Stimulated activated CD4-positive, alpha-beta T cell treated with anti-CD3 and anti-CD28 coated beads, Interleukin-4, amount 100 ng/mL, for 48 hours (primary cell): Measurements from ENCODE around the gene CUL9.
A peak's percentile ranks its signal among the peaks of the same experiment; 100 is the strongest.

Source experiments
- DNase-seq, 2 donors: peaks; one replicate each; pipeline ENCODE4 v3.0.0-alpha.2; 2020; ENCODE audit warnings: low read depth in 2 of 2

Gene CUL9

DNA sequence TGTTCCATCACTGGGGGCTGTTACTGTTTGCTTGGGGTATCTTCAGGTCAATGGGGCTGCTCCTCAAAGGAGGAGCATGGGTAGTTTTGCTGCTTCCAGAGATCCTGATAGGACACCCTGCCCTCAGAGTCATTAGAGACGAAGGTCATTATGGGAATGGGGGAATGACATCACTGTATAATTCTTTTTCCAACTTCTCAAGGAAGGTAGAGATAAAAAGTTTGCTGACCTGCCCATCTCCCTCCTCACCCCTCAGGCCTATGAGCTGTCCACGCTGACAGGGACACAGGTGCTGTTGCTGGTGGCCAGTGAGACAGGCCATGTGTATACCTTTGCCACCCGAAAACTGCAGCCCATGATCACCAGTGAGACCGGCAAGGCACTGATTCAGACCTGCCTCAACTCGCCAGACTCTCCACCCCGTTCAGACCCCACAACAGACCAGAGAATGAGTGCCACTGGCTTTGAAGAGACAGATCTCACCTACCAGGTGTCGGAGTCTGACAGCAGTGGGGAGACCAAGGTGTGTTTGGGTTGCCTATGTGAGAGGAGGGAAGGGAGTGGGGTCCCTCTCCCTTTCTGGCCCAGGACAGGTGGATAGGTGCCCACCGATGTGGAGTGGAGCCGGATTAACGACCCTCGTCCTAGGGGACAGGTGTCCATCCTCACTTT is 8.3 kb upstream of the CUL9 start:
- no peak for DNase-seq

- peak; percentile 87 to 95 for DNase-seq
Measured at GRCh38 chr6:43174263-43175112, 7.5 kb upstream of the CUL9 start.

DNA sequence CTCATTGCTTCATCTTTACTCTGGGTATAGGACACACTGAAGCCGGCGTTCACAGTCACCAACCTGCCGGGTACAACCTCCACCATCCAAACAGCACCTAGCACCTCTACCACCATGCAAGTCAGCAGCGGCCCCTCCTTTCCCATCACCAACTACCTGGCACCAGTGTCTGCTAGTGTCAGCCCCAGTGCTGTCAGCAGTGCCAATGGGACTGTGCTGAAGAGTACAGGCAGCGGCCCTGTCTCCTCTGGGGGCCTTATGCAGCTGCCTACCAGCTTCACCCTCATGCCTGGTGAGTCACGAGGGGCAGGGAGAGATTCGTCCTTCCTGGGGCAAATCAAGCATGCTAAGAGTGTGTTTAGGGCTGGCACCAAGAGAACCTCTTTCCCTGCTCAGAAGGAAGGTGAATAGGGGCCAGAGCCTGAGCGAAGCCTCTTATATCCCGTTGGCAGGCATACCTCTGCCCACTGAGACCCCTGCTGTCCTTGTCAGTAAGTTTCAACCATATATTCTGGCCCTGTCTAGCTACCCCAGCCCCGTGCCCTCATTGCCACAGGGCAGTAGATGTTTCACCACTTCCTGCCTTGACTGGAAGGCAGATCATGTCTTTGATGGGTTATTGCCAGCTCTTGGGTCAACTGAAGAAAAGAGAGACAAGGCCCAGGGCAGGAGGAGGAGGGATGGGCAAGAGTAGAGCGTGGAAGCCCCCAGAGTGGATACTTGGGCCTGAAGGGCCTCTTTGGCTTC is 6.1 kb upstream of the CUL9 start:
- no peak for DNase-seq

DNA sequence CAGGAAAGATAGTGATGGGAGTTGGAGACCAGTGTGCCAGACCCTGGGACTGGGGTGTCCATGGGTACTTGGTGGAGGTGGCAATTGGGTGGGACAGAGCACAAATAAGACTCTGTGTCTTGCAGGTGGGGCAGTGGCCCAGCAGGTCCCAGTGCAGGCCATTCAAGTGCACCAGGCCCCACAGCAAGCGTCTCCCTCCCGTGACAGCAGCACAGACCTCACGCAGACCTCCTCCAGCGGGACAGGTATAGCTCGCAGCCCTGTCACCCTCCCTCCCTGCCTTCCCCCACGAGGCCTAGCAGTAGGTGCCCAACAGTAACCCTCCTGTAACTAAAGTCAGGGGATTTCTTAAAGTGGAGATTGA is 5.6 kb upstream of the CUL9 start:
- DNase-seq, result no peak

DNA sequence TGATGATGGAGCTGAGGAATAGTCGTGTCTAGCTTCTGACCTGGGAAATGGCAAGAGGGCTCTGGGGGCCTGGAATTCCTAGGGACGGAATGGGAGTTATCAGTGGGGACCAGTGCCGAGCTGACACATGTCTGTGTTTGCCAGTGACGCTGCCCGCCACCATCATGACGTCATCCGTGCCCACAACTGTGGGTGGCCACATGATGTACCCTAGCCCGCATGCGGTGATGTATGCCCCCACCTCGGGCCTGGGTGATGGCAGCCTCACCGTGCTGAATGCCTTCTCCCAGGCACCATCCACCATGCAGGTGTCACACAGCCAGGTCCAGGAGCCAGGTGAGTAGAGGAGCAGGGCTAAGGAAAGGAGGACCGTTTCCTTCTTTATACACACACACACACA is 3.8 kb upstream of the CUL9 start:
- no peak for DNase-seq

DNA sequence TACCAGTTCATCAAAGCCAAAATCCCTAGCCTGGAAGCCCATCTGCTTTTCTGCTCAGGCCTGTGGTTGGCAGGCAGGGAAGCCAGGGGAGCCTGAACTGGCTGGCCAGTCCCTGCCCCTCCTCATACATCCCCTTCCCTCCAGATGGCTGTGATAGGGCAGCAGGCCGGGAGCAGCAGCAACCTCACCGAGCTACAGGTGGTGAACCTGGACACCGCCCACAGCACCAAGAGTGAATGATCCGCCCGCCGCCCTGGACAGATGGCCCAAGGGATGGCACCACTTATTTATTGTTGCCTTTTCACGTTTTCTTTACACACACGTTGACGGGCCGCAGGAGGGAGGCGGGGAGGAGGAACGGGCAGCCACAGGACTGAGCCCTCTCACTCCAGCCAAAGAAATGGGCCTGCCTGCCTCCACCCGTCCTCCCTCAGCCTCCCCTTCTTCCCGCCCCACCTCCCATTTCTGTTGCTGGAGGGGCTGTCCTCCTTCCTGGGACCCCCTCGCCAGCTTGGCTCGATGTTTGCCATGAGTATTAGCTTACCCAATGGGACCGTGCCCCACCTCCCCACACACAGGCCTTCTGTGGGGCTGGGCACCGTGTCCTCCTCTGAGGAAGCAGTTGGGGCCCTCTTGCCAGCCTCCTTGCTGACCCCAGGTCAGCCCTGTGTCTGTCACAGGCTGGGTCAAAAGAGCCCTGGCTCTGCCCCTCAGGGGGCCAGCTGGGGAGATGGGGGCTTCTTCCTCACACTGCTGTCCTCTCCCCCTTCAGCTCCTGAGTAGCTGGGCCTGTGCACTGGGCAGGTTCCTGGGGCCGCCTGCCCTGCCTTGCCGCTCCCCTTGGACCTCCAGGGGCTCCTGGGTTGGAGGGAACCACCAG is 2.8 kb upstream of the CUL9 start:
- no peak for DNase-seq

GRCh38 chr6:43180058-43180457 is 1.9 kb upstream of the CUL9 start:
- DNase-seq, result no peak

DNA sequence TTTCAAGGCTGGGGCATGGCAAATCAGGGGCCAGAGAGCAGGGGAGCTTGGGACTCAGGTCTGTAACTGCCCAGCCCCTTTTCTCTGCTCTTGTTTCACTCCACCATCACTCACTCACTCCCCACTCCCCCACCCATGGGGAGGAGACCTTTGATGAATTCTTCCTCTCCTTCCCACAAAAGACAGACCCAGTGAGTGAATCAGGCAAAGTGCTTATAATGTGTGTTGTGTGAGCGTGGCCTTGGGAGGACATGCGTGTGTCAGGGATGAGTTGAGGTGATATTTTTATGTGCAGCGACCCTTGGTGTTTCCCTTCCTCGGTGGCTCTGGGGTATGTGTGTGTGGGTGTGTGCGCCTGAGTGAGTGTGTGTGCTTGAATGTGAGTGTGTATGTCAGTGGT is 1.0 kb upstream of the CUL9 start:
- no peak for DNase-seq

DNA sequence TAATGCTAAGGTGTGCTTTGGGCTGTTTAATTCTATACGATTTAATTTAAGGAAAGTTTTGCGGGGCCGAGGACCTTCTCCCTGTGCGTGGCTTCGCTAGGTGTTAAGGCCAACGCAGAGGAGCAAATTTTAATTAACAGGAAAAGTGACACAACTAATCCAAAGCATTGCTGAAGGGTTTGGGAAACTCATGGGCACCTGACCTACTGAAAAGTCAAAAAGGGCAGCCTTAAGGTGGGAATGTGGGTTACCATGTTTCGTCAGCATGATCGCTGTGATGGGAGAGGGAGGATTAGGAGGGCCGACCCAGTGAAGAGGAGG is 415 bp upstream of the CUL9 start:
- DNase-seq, result no peak

GRCh38 chr6:43183441-43183840 is 1.4 kb downstream of the CUL9 start:
- no peak for DNase-seq

GRCh38 chr6:43184268-43184985 is 2.4 kb downstream of the CUL9 start:
- DNase-seq, result no peak

- DNase-seq, result no peak
Measured at GRCh38 chr6:43185391-43185985, 3.5 kb downstream of the CUL9 start.

DNA sequence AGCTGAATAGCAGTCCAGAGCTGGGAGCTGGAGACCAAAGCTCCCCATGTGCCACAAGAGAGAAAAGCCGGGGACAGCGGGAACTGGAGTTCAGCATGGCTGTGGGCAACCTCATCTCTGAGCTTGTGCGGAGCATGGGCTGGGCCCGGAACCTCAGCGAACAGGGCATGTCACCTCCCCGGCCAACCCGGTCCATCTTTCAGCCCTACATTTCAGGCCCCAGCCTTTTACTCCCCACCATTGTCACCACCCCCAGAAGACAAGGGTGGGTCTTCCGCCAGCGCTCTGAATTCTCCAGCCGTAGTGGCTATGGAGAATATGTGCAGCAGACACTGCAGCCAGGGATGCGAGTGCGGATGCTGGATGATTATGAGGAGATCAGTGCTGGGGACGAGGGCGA is 4.0 kb downstream of the CUL9 start:
- DNase-seq, result no peak

DNA sequence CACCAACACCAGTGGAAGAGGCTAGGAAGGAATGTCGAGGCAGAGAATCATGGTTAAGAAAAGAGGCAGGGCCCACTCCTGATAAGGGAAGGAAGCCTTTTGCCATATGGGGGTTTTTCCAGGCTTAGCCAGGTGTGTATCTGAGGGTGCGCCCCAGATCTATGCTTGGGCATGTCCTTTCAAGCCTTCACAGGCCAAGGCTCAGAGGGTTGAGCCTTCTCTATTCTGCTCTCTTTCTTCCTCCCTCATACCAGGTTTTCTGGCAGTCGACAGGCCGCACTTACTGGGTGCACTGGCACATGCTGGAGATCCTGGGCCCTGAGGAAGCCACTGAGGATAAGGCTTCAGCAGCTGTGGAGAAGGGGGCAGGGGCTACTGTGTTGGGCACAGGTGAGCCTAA is 4.7 kb downstream of the CUL9 start:
- no peak for DNase-seq

DNA sequence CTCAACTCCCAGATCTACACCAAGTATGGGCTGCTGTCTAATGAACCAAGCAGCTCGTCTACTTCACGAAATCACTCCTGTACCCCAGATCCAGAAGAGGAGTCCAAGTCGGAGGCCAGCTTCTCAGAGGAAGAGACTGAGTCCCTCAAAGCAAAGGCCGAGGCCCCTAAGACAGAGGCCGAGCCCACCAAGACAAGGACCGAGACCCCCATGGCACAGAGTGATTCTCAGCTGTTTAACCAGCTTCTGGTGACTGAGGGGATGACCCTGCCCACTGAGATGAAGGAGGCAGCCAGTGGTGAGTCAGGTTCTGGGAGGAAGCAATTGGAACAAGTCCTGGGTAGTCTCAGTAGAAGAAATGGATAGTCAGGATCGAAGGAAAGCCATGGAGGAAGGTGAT is 5.8 kb downstream of the CUL9 start:
- no peak for DNase-seq

DNA sequence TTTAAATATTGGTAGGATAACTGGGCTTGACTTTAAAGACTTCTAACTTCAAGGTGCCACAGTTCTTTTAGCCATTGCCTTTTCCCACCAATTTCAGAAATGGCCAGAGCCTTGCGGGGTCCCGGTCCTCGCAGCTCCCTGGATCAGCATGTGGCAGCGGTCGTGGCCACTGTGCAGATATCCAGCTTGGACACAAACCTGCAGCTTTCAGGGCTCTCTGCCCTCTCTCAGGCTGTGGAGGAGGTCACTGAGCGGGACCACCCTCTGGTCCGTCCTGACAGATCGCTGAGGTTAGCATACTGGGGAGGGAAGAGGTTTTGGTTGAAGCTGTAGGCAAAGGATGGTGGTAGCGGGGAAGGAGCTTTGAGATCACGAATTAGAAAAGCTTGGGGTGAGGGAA is 6.4 kb downstream of the CUL9 start:
- no peak for DNase-seq

- no peak for DNase-seq
Measured at GRCh38 chr6:43189776-43190304, 7.8 kb downstream of the CUL9 start.

GRCh38 chr6:43192911-43193310 is 10.9 kb downstream of the CUL9 start:
- DNase-seq, result no peak

DNA sequence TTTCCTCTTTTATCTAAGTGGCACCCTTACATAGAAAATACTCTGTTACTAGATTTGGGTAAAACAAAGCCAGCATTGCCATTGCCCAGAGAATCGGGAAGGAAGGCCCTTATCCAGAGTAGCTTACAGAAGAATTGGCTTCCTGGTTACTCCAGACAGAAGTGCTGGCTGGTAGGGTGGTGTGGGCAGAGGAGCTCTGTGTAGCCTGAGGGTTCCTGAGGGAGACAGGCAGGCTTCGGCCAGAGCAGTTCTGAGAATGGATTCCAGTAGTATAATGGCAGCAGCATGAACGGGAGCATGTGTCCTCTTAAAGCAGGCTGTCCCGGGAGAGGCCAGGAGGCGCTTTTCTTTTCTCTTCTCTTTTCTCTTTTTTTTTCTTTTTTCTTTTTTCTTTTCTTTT is 11.9 kb downstream of the CUL9 start:
- DNase-seq, result no peak

DNA sequence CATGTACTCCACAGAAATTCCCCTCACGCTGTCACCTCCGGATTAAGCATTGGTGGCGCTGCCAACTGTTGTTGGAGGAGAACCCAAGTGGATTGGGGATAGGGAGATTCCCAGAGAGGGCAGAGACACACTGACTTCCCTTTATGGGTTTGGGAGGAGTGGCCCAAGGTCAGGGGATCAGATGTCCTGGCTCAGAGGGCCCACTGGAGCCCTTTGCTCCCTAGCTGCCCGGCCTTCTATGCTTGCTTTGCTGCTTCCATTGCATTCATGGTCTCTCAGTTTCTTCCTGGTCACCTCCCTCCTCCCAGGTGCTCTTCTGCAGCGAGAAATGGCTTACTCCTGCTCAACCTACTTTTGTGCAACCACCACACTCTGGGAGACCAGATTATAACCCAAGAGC is 14.3 kb downstream of the CUL9 start:
- DNase-seq, result no peak

- no peak for DNase-seq
Measured at GRCh38 chr6:43199912-43200311, 17.9 kb downstream of the CUL9 start.
